ENCODE data around the gene RAB10.
"Not testable (repeated sequence)": the region's sequence is repeated elsewhere in the genome, so short reads cannot be mapped to it uniquely, and the experiment has no call there.

Gene RAB10

DNA sequence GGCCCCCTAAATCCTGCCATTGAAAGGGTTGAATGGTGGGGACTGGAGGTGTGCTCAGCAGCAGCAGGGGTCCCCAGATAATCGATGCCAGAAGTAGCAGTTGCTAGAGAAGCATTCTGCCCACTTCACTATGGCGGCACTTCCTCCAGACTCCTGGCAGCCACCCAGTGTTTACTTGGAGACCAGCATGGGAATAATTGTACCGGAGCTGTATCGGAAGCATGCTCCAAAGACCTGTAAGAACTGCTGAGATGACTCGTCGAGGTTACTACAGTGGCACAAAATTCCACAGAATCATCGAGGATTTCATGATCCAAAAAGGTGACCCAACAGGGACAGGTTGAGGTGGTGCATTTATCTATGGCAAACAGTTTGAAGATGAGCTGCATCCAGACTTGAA lies 128.0 kb downstream of the RAB10 start:
- no peaks in the 10 kb centered on the region for H3K4me1 ChIP-seq (ENCODE audit: control insufficient read depth, insufficient read depth, low read length)
- H3K27me3 ChIP-seq (ENCODE audit: control insufficient read depth, insufficient read depth, low read length) = no peaks in the 10 kb centered on the region
- H3K27ac ChIP-seq (ENCODE audit: low read depth, low read length) = no peak overlapping the region
- no peak overlapping the region for H3K9ac ChIP-seq (ENCODE audit: low read depth, low read length)
- no peak overlapping the region for H3K4me3 ChIP-seq (ENCODE audit: low read depth, low read length)
- H3K36me3 ChIP-seq (ENCODE audit: control insufficient read depth, insufficient read depth, low read length) = no peaks in the 10 kb centered on the region
- H3K9me3 ChIP-seq (ENCODE audit: control insufficient read depth, insufficient read depth, low read length) = peaks cover 3% of the 10 kb centered on the region; the same call in 1 of the 2 replicates

DNA sequence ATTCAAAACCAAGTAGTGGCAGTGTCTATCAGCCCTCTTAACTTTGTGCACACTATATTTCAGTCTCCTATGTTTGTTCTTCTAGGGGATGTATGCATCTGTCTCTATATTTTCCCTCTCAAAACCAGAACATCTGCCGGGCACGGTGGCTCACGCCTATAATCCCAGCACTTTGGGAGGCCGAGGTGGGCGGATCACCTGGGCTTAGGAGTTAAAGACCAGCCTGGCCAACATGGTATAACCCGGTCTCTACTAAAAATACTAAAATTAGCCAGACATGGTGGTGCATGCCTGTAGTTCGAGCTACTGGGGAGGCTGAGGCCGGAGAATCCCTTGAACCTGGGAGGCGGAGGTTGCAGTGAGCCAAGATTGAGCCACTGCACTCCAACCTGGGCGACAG lies 129.1 kb downstream of the RAB10 start:
- Histone ChIP-seq H3K36me3 (ENCODE audit: control insufficient read depth, insufficient read depth, low read length) (no peaks in the 10 kb centered on the region), H3K27ac (ENCODE audit: low read depth, low read length) (no peak overlapping the region), H3K9ac (ENCODE audit: low read depth, low read length) (no peak overlapping the region), H3K4me3 (ENCODE audit: low read depth, low read length) (no peak overlapping the region), H3K4me1 (ENCODE audit: control insufficient read depth, insufficient read depth, low read length) (no peaks in the 10 kb centered on the region), H3K9me3 (ENCODE audit: control insufficient read depth, insufficient read depth, low read length) (no peaks in the 10 kb centered on the region), H3K27me3 (ENCODE audit: control insufficient read depth, insufficient read depth, low read length) (no peaks in the 10 kb centered on the region)

DNA sequence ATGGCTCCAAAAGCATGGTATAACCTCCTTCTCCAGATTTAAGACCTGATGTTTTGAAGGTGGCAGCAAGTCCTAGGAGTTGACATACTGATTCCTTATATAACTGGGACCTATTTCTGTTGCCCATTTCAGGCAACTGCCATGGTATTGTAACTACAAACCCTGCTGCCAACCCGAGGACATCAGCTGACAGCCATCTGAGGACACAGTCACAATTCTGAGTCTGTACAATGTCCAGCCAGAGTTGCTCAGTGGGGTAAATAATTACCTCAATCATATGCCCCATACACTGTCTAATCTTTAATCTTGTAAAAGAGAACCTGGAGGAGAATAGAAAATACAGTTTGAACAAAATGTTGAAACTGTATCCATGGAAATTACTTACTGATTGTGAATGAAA lies 130.3 kb downstream of the RAB10 start:
- no peak overlapping the region for H3K4me3 ChIP-seq (ENCODE audit: low read depth, low read length)
- H3K36me3 ChIP-seq (ENCODE audit: control insufficient read depth, insufficient read depth, low read length) = no peaks in the 10 kb centered on the region
- no peaks in the 10 kb centered on the region for H3K27me3 ChIP-seq (ENCODE audit: control insufficient read depth, insufficient read depth, low read length)

DNA sequence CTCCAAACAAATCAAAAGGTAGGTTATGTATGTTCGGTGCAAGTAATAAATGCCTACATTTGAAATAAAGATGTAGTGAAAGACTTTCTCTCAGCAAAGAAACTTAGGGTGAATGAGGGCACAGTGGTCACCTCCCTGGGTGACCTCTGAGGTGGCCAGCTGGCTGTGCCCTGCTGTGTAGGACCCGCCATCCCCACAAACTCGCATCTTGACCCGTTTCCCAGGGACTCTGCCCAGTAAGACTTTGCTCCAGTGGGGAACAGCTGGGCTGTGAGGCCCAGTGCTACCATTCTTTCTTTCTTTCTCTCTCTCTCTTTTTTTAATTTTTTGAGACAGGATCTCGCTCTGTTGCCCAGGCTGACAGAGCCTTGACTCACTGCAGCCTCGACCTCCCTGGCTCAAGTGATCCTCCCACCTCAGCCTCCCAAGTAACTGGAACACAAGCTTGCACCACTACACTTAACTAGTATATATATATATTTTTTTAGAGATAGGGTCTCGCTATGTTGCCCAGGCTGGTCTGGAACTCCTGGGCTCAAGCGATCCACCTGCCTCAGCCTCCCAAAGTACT lies 130.8 kb downstream of the RAB10 start:
- Histone ChIP-seq H3K4me3 (ENCODE audit: low read depth, low read length) (no peak overlapping the region), H3K9ac (ENCODE audit: low read depth, low read length) (no peak overlapping the region), H3K36me3 (ENCODE audit: control insufficient read depth, insufficient read depth, low read length) (no peaks in the 10 kb centered on the region), H3K9me3 (ENCODE audit: control insufficient read depth, insufficient read depth, low read length) (no peaks in the 10 kb centered on the region), H3K4me1 (ENCODE audit: control insufficient read depth, insufficient read depth, low read length) (no peaks in the 10 kb centered on the region), H3K27me3 (ENCODE audit: control insufficient read depth, insufficient read depth, low read length) (no peaks in the 10 kb centered on the region), H3K27ac (ENCODE audit: low read depth, low read length) (no peak overlapping the region)

More for the DNA sequence above, 130.3 kb downstream of the RAB10 start:
- H3K9ac ChIP-seq (ENCODE audit: low read depth, low read length) = no peak overlapping the region
- H3K27ac ChIP-seq (ENCODE audit: low read depth, low read length) = no peak overlapping the region
- no peaks in the 10 kb centered on the region for H3K4me1 ChIP-seq (ENCODE audit: control insufficient read depth, insufficient read depth, low read length)
- H3K9me3 ChIP-seq (ENCODE audit: control insufficient read depth, insufficient read depth, low read length) = no peaks in the 10 kb centered on the region

DNA sequence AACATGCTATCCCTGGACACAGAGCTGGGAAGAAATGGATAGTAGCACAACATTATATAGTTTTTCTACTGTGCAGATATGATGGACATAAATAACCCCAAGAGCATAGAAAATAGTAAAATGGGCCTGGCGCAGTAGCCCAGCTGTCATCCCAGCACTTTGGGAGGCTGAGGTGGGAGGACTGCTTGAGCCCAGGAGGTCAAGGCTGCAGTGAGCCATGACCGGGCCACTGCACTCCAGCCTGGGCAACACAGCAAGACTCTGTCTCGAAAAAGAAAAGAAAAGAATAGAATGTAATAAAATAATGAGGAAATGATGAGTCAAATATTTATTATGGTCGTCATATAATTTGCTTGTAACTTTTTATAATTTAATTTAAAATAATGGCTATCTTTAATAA lies 131.5 kb downstream of the RAB10 start:
- Histone ChIP-seq H3K27me3 (ENCODE audit: control insufficient read depth, insufficient read depth, low read length) (no peaks in the 10 kb centered on the region), H3K9me3 (ENCODE audit: control insufficient read depth, insufficient read depth, low read length) (no peaks in the 10 kb centered on the region), H3K4me1 (ENCODE audit: control insufficient read depth, insufficient read depth, low read length) (no peaks in the 10 kb centered on the region), H3K9ac (ENCODE audit: low read depth, low read length) (no peak overlapping the region), H3K4me3 (ENCODE audit: low read depth, low read length) (no peak overlapping the region), H3K36me3 (ENCODE audit: control insufficient read depth, insufficient read depth, low read length) (no peaks in the 10 kb centered on the region), H3K27ac (ENCODE audit: low read depth, low read length) (no peak overlapping the region)

DNA sequence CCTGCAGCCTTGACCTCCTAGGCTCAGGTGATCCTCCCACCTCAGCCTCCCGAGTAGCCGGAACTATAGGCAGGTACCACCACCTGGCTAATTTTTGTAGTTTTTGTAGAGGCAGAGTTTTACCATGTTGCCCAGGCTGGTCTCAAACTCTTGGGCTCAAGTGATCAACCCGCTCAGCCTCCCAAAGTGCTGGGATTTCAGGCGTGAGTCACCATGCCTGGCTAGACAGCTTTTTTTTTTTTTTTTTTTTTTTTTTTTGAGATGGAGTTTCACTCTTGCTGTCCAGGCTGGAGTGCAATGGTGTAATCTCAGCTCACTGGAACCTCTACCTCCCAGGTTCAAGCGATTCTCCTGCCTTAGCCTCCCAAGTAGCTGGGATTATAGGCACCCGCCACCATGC lies 132.7 kb downstream of the RAB10 start:
- not testable (repeated sequence) for H3K4me1 ChIP-seq (ENCODE audit: control insufficient read depth, insufficient read depth, low read length); H3K4me3 ChIP-seq (ENCODE audit: low read depth, low read length); H3K27ac ChIP-seq (ENCODE audit: low read depth, low read length); H3K27me3 ChIP-seq (ENCODE audit: control insufficient read depth, insufficient read depth, low read length); H3K36me3 ChIP-seq (ENCODE audit: control insufficient read depth, insufficient read depth, low read length); H3K9ac ChIP-seq (ENCODE audit: low read depth, low read length); H3K9me3 ChIP-seq (ENCODE audit: control insufficient read depth, insufficient read depth, low read length)

DNA sequence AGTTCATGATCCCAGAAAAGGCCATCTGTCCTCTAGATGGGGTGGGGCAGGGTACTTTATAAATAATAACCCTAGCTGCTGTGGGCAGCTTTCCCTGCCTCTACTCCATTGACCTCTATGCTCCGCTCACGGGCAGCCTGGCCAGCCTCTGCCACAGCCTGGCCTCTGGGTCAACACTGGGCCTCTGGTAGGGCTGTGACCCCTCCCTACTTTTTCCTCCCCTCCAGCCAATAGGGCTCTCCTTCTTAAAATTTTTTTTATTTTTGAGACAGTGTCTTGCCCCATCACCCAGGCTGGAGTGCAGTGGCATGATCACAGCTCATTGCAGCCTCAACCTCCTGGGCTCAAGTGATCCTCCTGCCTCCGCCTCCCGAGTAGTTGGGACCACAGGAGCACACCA lies 134.9 kb downstream of the RAB10 start:
- H3K9me3 ChIP-seq (ENCODE audit: control insufficient read depth, insufficient read depth, low read length) = no peaks in the 10 kb centered on the region
- H3K36me3 ChIP-seq (ENCODE audit: control insufficient read depth, insufficient read depth, low read length) = no peaks in the 10 kb centered on the region
- peaks cover 4% of the 10 kb centered on the region; the same call in 1 of the 2 replicates for H3K27me3 ChIP-seq (ENCODE audit: control insufficient read depth, insufficient read depth, low read length)
- no peak overlapping the region for H3K27ac ChIP-seq (ENCODE audit: low read depth, low read length)
- no peaks in the 10 kb centered on the region for H3K4me1 ChIP-seq (ENCODE audit: control insufficient read depth, insufficient read depth, low read length)
- no peak overlapping the region for H3K4me3 ChIP-seq (ENCODE audit: low read depth, low read length)
- no peak overlapping the region for H3K9ac ChIP-seq (ENCODE audit: low read depth, low read length)

DNA sequence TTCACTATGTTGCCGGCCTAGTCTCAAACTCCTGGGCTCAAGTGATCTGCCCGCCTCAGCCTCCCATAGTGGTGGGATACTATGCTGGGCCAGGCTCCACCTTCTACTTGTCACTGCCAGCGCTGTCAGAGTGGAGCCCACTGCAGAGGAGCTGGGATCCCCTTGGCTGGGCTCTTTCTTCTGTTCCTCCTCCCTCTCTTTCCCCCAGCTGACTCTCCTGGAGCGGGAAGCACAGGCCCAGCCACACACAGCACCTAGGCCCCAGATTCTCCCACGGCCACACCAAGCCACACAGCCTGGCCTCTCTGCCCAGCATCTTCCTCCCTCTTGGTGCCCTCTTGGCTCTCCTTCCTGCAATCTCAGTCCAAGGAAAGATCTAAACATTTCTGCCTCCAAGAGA lies 135.3 kb downstream of the RAB10 start:
- Histone ChIP-seq H3K4me1 (ENCODE audit: control insufficient read depth, insufficient read depth, low read length) (peaks cover 1% of the 10 kb centered on the region), H3K27me3 (ENCODE audit: control insufficient read depth, insufficient read depth, low read length) (peaks cover 7% of the 10 kb centered on the region; the same call in 1 of the 2 replicates), H3K36me3 (ENCODE audit: control insufficient read depth, insufficient read depth, low read length) (no peaks in the 10 kb centered on the region), H3K4me3 (ENCODE audit: low read depth, low read length) (no peak overlapping the region), H3K9ac (ENCODE audit: low read depth, low read length) (no peak overlapping the region), H3K27ac (ENCODE audit: low read depth, low read length) (no peak overlapping the region), H3K9me3 (ENCODE audit: control insufficient read depth, insufficient read depth, low read length) (no peaks in the 10 kb centered on the region)

DNA sequence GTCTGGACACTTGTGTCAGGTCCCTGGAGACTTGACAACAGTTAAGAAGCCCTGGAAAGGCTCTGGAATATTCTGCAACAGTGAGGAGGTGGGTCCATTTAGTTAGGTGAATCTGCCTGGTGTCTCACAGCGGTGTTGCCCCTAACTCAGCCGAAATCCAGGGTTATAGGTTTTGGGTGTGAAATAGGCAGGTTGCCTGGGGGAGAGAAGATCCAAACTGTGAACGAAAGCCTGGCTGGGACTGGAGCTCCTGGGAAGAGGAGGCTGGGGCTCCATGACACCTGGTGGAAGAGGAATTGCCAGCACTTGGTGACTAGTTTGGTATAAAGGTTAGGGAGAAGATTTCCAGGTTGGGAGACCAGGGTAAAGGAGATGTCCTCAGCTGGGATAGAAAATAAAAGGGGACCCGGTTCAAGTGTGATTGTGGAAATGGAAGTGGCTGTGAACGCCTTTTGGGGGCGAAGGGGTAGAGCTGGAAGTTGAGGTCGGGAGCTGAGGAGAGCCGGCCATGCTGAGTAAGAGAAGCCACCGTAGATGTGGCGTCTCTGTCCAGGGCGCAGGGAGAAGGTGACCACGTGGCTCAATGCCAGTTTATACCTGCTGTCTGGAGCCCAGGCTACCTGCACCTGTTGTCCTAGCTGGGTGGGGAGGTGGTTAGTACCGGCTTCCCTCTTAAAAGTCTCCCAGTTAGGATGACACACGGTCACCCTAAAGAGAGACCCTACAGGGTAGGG lies 136.0 kb downstream of the RAB10 start:
- no peak overlapping the region for H3K9ac ChIP-seq (ENCODE audit: low read depth, low read length)
- H3K27me3 ChIP-seq (ENCODE audit: control insufficient read depth, insufficient read depth, low read length) = peaks cover 11% of the 10 kb centered on the region; the same call in 1 of the 2 replicates

DNA sequence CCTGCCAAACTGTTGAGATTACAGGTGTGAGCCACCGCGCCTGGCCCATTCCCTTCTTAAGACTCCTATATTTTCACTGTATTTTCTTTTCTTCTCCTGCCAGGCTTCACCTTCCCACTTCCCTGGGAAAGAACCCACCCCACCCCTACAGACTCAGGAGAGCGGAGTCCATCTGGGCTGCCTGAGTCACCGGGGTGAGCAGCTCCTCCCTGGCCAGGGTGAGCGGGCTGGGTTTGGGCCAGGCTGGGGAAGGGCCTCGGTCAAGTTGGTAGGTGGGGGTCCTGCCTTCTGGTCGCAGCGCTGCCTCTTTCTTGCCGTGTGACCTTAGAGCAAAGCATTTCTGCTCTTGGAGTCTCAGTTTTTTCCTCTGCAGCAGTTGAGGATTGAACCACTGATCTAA lies 136.9 kb downstream of the RAB10 start:
- H3K9ac ChIP-seq (ENCODE audit: low read depth, low read length) = no peak overlapping the region
- H3K4me3 ChIP-seq (ENCODE audit: low read depth, low read length) = no peak overlapping the region
- peaks cover 11% of the 10 kb centered on the region; the same call in 1 of the 2 replicates for H3K27me3 ChIP-seq (ENCODE audit: control insufficient read depth, insufficient read depth, low read length)
- no peaks in the 10 kb centered on the region for H3K36me3 ChIP-seq (ENCODE audit: control insufficient read depth, insufficient read depth, low read length)
- H3K9me3 ChIP-seq (ENCODE audit: control insufficient read depth, insufficient read depth, low read length) = no peaks in the 10 kb centered on the region
- peaks cover 9% of the 10 kb centered on the region for H3K4me1 ChIP-seq (ENCODE audit: control insufficient read depth, insufficient read depth, low read length)
- no peak overlapping the region for H3K27ac ChIP-seq (ENCODE audit: low read depth, low read length)

More for the DNA sequence above, 136.0 kb downstream of the RAB10 start:
- Histone ChIP-seq H3K4me3 (ENCODE audit: low read depth, low read length) (no peak overlapping the region), H3K36me3 (ENCODE audit: control insufficient read depth, insufficient read depth, low read length) (no peaks in the 10 kb centered on the region), H3K27ac (ENCODE audit: low read depth, low read length) (no peak overlapping the region), H3K4me1 (ENCODE audit: control insufficient read depth, insufficient read depth, low read length) (peaks cover 8% of the 10 kb centered on the region), H3K9me3 (ENCODE audit: control insufficient read depth, insufficient read depth, low read length) (no peaks in the 10 kb centered on the region)

DNA sequence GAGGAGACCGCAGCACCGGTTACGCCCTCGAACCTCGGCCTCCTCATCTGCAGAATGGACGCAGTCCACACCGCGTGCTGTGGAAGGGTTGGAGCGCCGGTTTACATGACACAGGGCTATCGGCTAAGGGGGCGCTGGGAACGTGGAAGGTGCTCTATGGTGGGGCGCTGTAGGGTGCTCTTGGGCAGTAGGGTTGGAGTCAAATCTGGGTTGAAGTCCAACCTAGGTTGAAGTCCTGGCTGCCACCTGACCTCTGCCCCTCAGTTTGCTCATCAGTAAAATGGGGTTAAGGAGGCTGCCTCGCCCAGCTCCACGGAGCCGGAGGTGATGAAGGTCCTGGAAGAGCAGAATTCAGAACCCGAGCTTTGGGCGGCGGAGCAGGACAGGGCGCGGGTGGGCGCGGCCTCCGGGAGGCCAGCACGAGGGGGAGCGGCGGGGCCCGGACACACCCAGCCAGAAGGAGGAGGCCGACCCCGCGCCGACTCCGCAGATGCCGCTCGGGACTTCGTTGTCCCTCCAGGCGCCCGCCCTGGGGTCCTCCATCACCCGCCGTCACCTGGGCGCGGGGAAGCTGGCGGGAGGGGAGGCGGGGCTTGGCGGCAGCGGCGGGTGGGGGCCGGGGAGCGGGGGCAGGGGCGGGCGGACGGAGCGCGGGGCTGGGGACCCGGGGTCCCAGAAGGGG lies 138.4 kb downstream of the RAB10 start:
- Histone ChIP-seq H3K4me3 (ENCODE audit: low read depth, low read length) (peak overlapping the region; percentile 59), H3K27me3 (ENCODE audit: control insufficient read depth, insufficient read depth, low read length) (peaks cover 11% of the 10 kb centered on the region; the same call in 1 of the 2 replicates), H3K27ac (ENCODE audit: low read depth, low read length) (no peak overlapping the region), H3K4me1 (ENCODE audit: control insufficient read depth, insufficient read depth, low read length) (peaks cover 9% of the 10 kb centered on the region), H3K9me3 (ENCODE audit: control insufficient read depth, insufficient read depth, low read length) (no peaks in the 10 kb centered on the region), H3K9ac (ENCODE audit: low read depth, low read length) (no peak overlapping the region; the same call in 1 of the 2 replicates), H3K36me3 (ENCODE audit: control insufficient read depth, insufficient read depth, low read length) (peaks cover 8% of the 10 kb centered on the region)
